Endothelial cell of umbilical vein (primary cell): Measurements from ENCODE around the gene FAM167B. TPM values are rescaled to one million over a fixed set of nuclear protein-coding genes. Genes with fewer than 3 reads are reported as not detected.
A peak's percentile ranks its signal among the peaks of the same experiment; 100 is the strongest.
"Not testable (repeated sequence)": the region's sequence is repeated elsewhere in the genome, so short reads cannot be mapped to it uniquely, and the experiment has no call there.

ENCODE experiments used
- BruUV-seq: library from RNA; stranded (reverse); fragments of 400-500 nt; replicated peaks from 2 replicates; lab custom pipeline; 2021; lab: Mats Ljungman, UMichigan
- CTCF ChIA-PET: fragments of 300-600, 350-600 bp; sonication (Branson Sonifier 250); formaldehyde crosslinking; loops from one replicate; lab custom pipeline; 2021; ENCODE audit warnings: antibody characterized with exemption, inconsistent platforms; lab: Charles Lee
- POLR2A ChIA-PET: fragments of 300-600, 350-600 bp; sonication (Branson Sonifier 250); formaldehyde crosslinking; loops from one replicate; lab custom pipeline; 2021; ENCODE audit warnings: antibody characterized with exemption, inconsistent platforms; lab: Charles Lee
- DNase-seq: peaks from one replicate; pipeline ENCODE4 v3.0.0-alpha.2; 2011; ENCODE audit warnings: low read depth, low spot score
- FAIRE-seq: peaks from 2 replicates; lab custom pipeline; 2011; peaks lifted over from hg19 to GRCh38; lab: Jason Lieb, UNC
- H2AFZ ChIP-seq: 2 replicates; pipeline ENCODE4 v1.6.0; 2012; ENCODE audit warnings: low read depth, low read length, control low read depth, inconsistent platforms
- H3K27ac ChIP-seq: 2 replicates; pipeline ENCODE4 v1.5.1; 2011; ENCODE audit warnings: low read depth, mild to moderate bottlenecking, control low read depth, low read length, moderate library complexity; ENCODE audit not compliant: insufficient read depth
- H3K27me3 ChIP-seq, 2 experiments: 2 replicates each; pipeline versions ENCODE4 v1.6.0 to v1.6.1; 2011; ENCODE audit warnings: low read length in 2 of 2, mixed read lengths in 1 of 2; ENCODE audit not compliant: control insufficient read depth in 2 of 2, insufficient read depth in 2 of 2
- H3K36me3 ChIP-seq, 2 experiments: 2 replicates in 1 of 2; 3 replicates in 1 of 2; pipeline ENCODE4 v1.5.1; 2011; ENCODE audit warnings: low read length in 2 of 2, mild to moderate bottlenecking in 1 of 2, moderate library complexity in 1 of 2; ENCODE audit not compliant: control insufficient read depth in 2 of 2, insufficient read depth in 2 of 2; ENCODE audit errors: extremely low read depth in 1 of 2
- H3K4me1 ChIP-seq: 3 replicates; pipeline ENCODE4 v1.5.1; 2011; ENCODE audit warnings: mild to moderate bottlenecking, low read length; ENCODE audit not compliant: control insufficient read depth, insufficient read depth; ENCODE audit errors: extremely low read depth
- H3K4me2 ChIP-seq: 2 replicates; pipeline ENCODE4 v1.6.1; 2011; ENCODE audit warnings: low read length, control low read depth, mixed read lengths; ENCODE audit not compliant: insufficient read depth
- H3K4me3 ChIP-seq, 3 experiments: fragments of 200-600 bp in 1 of 3; sonication (generic), shearing (Covaris generic) in 1 of 3; replicated peaks in 1 of 3; 2 replicates each; pipeline ENCODE4 v1.5.1; 2011 to 2016; ENCODE audit warnings: control low read depth in 3 of 3, low read length in 3 of 3, mild to moderate bottlenecking in 2 of 3, inconsistent platforms in 1 of 3, low read depth in 1 of 3, moderate library complexity in 1 of 3; ENCODE audit not compliant: insufficient read depth in 1 of 3
- H3K79me2 ChIP-seq: 2 replicates; pipeline ENCODE4 v1.6.0; 2012; ENCODE audit warnings: low read length, inconsistent platforms; ENCODE audit not compliant: control insufficient read depth, insufficient read depth
- H3K9ac ChIP-seq: replicated peaks from 2 replicates; pipeline ENCODE3; 2011; ENCODE audit warnings: low read length, control low read depth; ENCODE audit not compliant: insufficient read depth; ENCODE audit errors: extremely low read depth
- H3K9me1 ChIP-seq: replicated peaks from 3 replicates; pipeline ENCODE4 v1.6.0; 2011; ENCODE audit warnings: mild to moderate bottlenecking, low read length; ENCODE audit not compliant: control insufficient read depth, insufficient read depth; ENCODE audit errors: extremely low read depth
- H3K9me3 ChIP-seq: replicated peaks from 2 replicates; pipeline ENCODE4 v1.5.1; 2012; ENCODE audit warnings: low read length, inconsistent platforms; ENCODE audit not compliant: control insufficient read depth, insufficient read depth
- H4K20me1 ChIP-seq: replicated peaks from 2 replicates; pipeline ENCODE3; 2011; ENCODE audit warnings: mild to moderate bottlenecking, low read length; ENCODE audit not compliant: control insufficient read depth, insufficient read depth; ENCODE audit errors: extremely low read depth
- FOS ChIP-seq: IDR thresholded peaks from 2 replicates; pipeline ENCODE4 v1.6.1; 2011; ENCODE audit warnings: mild to moderate bottlenecking, low read length, moderate library complexity, borderline replicate concordance; ENCODE audit not compliant: insufficient read depth
- JUN ChIP-seq: IDR thresholded peaks from 2 replicates; pipeline ENCODE4 v1.6.1; 2011; ENCODE audit warnings: borderline replicate concordance, low read depth; ENCODE audit not compliant: insufficient read length, insufficient read depth
- MYC ChIP-seq: IDR thresholded peaks from one replicate; pipeline ENCODE4 v1.6.1; 2011; ENCODE audit warnings: mild to moderate bottlenecking, low read depth, low read length
- POLR2A ChIP-seq: IDR thresholded peaks from 2 replicates; pipeline ENCODE4 v1.6.1; 2012; ENCODE audit warnings: low read depth, mild to moderate bottlenecking, control low read depth, low read length
- POLR2AphosphoS5 ChIP-seq: IDR thresholded peaks from 2 replicates; pipeline ENCODE4 v1.6.1; 2012; ENCODE audit warnings: low read depth, mild to moderate bottlenecking, control low read depth, low read length, moderate library complexity; ENCODE audit not compliant: insufficient read depth
- dilution Hi-C: fragments of 300-500 bp; cut with MboI; formaldehyde crosslinking; loops from one replicate; pipeline ENCODE4 v1.15.0; 2019; ENCODE audit warnings: low sequenced_read_pairs; ENCODE audit not compliant: extremely low pct_ligation_motif_present
- intact Hi-C: fragments of 100-400 bp; cut with micrococcal nuclease; formaldehyde crosslinking; loops from one replicate; pipeline ENCODE4 v1.10.0; 2022
- polyA plus RNA-seq, 4 experiments: library from polyadenylated mRNA; depleted of rRNA in 3 of 4; stranded (reverse) in 3 of 4; unstranded in 1 of 4; fragments of >200 nt; gene quantifications; 2 replicates each; pipeline versions ENCODE4 v1.2.1 to v1.2.3, GENCODE V29; 2011 to 2012; ENCODE audit warnings: missing spikeins in 1 of 4
- total RNA-seq: library from RNA; stranded (reverse); gene quantifications from 2 replicates; pipeline ENCODE4 v1.2.3, GENCODE V29; 2021

Gene FAM167B
- total and polyA plus RNA-seq, 2 donors (not counting 3 experiments of a cell fraction or from before 2014, with no cell fraction given), result 2.1 to 5.6 TPM

DNA sequence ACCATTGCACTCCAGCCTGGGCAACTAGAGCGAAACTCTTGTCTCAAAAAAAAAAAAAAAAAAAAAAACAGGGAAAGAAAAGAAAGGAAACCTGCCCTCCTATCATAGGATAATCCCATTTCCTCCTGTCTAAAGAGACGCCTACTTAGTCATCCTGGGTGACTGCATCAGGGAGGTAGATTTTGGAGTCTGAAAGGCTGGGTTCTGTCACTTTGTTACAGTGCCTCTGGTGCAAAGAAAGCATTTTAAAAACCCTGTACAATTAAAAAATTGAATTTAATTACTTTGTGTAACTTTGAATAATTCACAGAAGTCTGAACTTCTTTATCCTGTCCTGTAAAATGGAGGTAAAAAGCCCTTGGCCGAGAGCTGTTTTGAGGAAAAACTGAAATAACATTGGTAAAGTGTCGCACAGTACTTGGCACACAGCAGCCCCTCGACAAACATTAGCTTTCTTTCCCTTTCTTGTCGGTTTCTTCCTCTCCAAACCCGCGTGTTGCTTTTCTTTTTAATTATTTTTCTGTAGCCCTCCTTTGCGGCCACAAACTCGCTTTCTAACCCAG lies 44.2 kb downstream of the FAM167B start:
- ChIA-PET CTCF (interaction anchor here (0.5 to 1.7 kb wide), 12 partner anchors 22 to 76 kb away, joined by 3 to 11 read pairs (median 4); no protein-coding TSS in a partner anchor), POLR2A (interaction anchor here (0.6 to 1.0 kb wide), 5 partner anchors 31 to 50 kb away, joined by 3 to 6 read pairs (median 3); partner anchors contain the start of gene MARCKSL1)
- peak; percentile 19 for DNase-seq
- TF ChIP-seq FOS, result peak; percentile 27
- TF ChIP-seq POLR2A, result no peak
- no peaks in the 10 kb centered on the region for H3K9me1 ChIP-seq
- H2AFZ ChIP-seq, result peak overlapping the region; percentile 94
- peaks cover 19% of the 10 kb centered on the region for H3K79me2 ChIP-seq
- TSS peak; percentile 93 for BruUV-seq
- peak overlapping the region; percentile 82 for H3K27ac ChIP-seq
- dilution Hi-C loops, result no loop called here
- peak overlapping the region; percentile 33 to 71 (median 64) for H3K4me3 ChIP-seq
- peaks cover 17% of the 10 kb centered on the region for H3K4me1 ChIP-seq
- H3K27me3 ChIP-seq, result no peaks in the 10 kb centered on the region
- no peaks in the 10 kb centered on the region for H3K9me3 ChIP-seq
- peak overlapping the region; percentile 85 for H3K4me2 ChIP-seq
- H3K9ac ChIP-seq, result peak overlapping the region; percentile 65
- H4K20me1 ChIP-seq, result no peaks in the 10 kb centered on the region
- no peaks in the 10 kb centered on the region for H3K36me3 ChIP-seq
- no peak for FAIRE-seq
- intact Hi-C loops, result loop anchor here (1.0 kb wide), 1 partner anchor 24 kb away; no protein-coding TSS in a partner anchor

DNA sequence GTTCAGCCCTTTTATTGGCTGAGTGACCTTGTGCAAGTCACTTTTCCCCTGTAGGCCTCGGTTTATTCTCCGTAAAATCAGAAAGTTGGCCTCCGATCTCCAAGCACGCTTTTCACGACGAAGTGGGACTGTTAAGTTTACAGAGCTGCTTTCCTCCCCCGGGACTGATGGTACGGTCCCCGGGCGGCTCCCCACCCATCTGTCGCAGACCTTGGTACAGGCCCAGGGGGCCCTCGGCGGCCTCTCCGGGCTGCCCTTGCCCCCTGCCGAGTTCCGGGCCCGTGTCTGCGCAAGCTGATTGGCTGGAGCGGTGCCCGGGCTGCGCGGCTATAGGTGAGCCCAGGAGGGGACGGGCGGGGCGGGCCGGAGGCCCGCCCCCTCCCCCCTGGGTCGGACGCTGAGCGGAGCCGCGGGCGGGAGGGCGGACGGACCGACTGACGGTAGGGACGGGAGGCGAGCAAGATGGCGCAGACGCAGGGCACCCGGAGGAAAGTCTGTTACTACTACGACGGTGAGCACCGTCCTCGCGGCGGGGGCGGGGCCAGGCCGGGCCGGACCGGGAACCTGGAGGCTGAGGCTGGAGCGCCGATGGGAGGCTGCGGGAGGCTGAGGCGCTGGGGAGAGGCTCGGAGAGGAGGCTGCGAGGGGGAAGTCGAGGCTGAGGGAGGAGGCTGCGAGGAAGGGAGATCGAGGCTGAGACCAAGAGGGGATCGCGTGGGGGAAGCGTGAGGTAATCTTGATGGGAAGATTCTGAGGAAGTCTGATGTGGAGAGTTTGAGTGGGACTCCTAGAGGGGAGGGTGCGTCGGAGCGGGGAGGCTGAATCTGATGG lies 44.9 kb downstream of the FAM167B start, which contains the start of gene HDAC1:
HDAC1 (plus strand) TSS at position 376 of the 831 bp plus-strand sequence; CDS start at position 463, 87 bp downstream.
- H3K27ac ChIP-seq, result peak within 1 kb of the TSS; percentile 82
- H3K27me3 ChIP-seq, result no peaks in the 10 kb centered on the region
- H3K4me1 ChIP-seq, result peaks cover 17% of the 10 kb centered on the region
- H3K9ac ChIP-seq, result peak within 1 kb of the TSS; percentile 65
- H3K36me3 ChIP-seq, result no peaks in the 10 kb centered on the region
- H2AFZ ChIP-seq, result peak within 1 kb of the TSS; percentile 94
- H3K4me2 ChIP-seq, result peak within 1 kb of the TSS; percentile 85
- no TSS peak for BruUV-seq
- H3K79me2 ChIP-seq, result peaks cover 19% of the 10 kb centered on the region
- no peaks in the 10 kb centered on the region for H3K9me1 ChIP-seq
- dilution Hi-C loops, result no loop called here
- ChIA-PET CTCF (interaction anchor here (0.5 to 1.7 kb wide), 11 partner anchors 12 to 76 kb away, joined by 3 to 11 read pairs (median 4); no protein-coding TSS in a partner anchor), POLR2A (interaction anchor here (0.6 to 1.0 kb wide), 6 partner anchors 30 to 734 kb away, joined by 3 to 6 read pairs (median 4); no protein-coding TSS in a partner anchor)
- intact Hi-C loops, result loop anchor here (1.0 to 2.0 kb wide), 3 partner anchors 25 to 51 kb away; no protein-coding TSS in a partner anchor
- H4K20me1 ChIP-seq, result no peaks in the 10 kb centered on the region
- TF ChIP-seq JUN, result no peak
- no peak for TF ChIP-seq MYC
- TF ChIP-seq POLR2A, result peak; percentile 61
- peak; percentile 63 for TF ChIP-seq POLR2AphosphoS5
- peak; percentile 93 for DNase-seq
- peak within 1 kb of the TSS; percentile 50 to 71 (median 64) for H3K4me3 ChIP-seq
- no peaks in the 10 kb centered on the region for H3K9me3 ChIP-seq
- FAIRE-seq, result peak; percentile 90

DNA sequence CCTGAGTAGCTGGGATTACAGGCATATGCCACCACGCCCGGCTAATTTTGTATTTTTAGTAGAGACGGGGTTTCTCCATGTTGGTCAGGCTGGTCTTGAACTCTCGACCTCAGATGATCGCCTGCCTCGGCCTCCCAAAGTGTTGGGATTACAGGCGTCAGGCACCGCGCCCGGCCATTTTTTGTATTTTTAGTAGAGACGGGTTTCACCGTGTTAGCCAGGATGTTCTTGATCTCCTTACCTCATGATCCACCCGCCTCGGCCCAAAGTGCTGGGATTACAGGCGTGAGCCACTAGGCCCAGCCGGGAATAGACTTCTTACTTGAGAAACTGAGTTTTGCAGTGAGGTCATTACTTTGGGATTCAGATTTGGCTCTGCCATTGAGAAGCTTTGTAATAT lies 51.2 kb downstream of the FAM167B start:
- BruUV-seq, CTCF ChIA-PET, POLR2A ChIA-PET: not testable (repeated sequence)

More for the DNA sequence above, 51.2 kb downstream of the FAM167B start:
- H3K4me2 ChIP-seq, H3K9me1 ChIP-seq, H3K4me1 ChIP-seq, DNase-seq, H3K9me3 ChIP-seq, H4K20me1 ChIP-seq, H3K36me3 ChIP-seq, H3K4me3 ChIP-seq, FAIRE-seq, intact Hi-C loops, dilution Hi-C loops, H3K9ac ChIP-seq, H3K27me3 ChIP-seq, H3K27ac ChIP-seq, H2AFZ ChIP-seq: not testable (repeated sequence)
- H3K79me2 ChIP-seq, result peaks cover 20% of the 10 kb centered on the region
